Liver (tissue), 9 donors: Measurements from ENCODE around the gene PHLDB2. TPM values are rescaled to one million over a fixed set of nuclear protein-coding genes. Genes with fewer than 3 reads are reported as not detected.

ENCODE experiments used
- DNase-seq: peaks from one replicate; pipeline ENCODE4 v3.0.0-alpha.2; 2017; ENCODE audit warnings: low spot score
- H3K27ac ChIP-seq, 2 donors: one replicate each; pipeline ENCODE4 v1.7.0; 2013; ENCODE audit warnings: inconsistent platforms in 2 of 2, low read length in 2 of 2, control low read depth in 1 of 2, low read depth in 1 of 2, mild to moderate bottlenecking in 1 of 2
- H3K27me3 ChIP-seq, 4 donors: one replicate each; pipeline versions ENCODE4 v1.6.1 to v1.7.0; 2013; ENCODE audit warnings: low read length in 3 of 4, inconsistent platforms in 1 of 4, mild to moderate bottlenecking in 1 of 4, moderate library complexity in 1 of 4; ENCODE audit not compliant: control insufficient read depth in 4 of 4, insufficient read depth in 4 of 4
- H3K36me3 ChIP-seq, 4 donors: one replicate each; pipeline versions ENCODE4 v1.6.1 to v1.7.0; 2013; ENCODE audit warnings: low read length in 3 of 4, mild to moderate bottlenecking in 3 of 4, low read depth in 1 of 4, moderate library complexity in 1 of 4; ENCODE audit not compliant: control insufficient read depth in 4 of 4, insufficient read depth in 3 of 4
- H3K4me1 ChIP-seq, 4 donors: one replicate each; pipeline versions ENCODE4 v1.6.1 to v1.7.0; 2013; ENCODE audit warnings: low read length in 3 of 4, mild to moderate bottlenecking in 3 of 4, moderate library complexity in 1 of 4; ENCODE audit not compliant: control insufficient read depth in 4 of 4, insufficient read depth in 4 of 4
- H3K4me3 ChIP-seq, 3 donors: one replicate each; pipeline versions ENCODE4 v1.6.1 to v1.7.0; 2013; ENCODE audit warnings: low read length in 3 of 3, control low read depth in 1 of 3, low read depth in 1 of 3, mild to moderate bottlenecking in 1 of 3
- H3K9ac ChIP-seq, 2 donors: one replicate each; pipeline ENCODE4 v1.7.0; 2013; ENCODE audit warnings: low read length in 2 of 2, mild to moderate bottlenecking in 2 of 2, moderate library complexity in 2 of 2, control low read depth in 1 of 2, low read depth in 1 of 2
- H3K9me3 ChIP-seq, 4 donors: one replicate each; pipeline versions ENCODE4 v1.6.1 to v1.7.0; 2013; ENCODE audit warnings: low read length in 3 of 4; ENCODE audit not compliant: control insufficient read depth in 4 of 4
- ATF3 ChIP-seq: IDR thresholded peaks from 2 replicates; pipeline ENCODE4 v1.6.1; 2016; ENCODE audit warnings: antibody characterized with exemption
- CTCF ChIP-seq: fragments of 150-350 bp; IDR thresholded peaks from 2 replicates; pipeline ENCODE4 v1.5.1; 2017; ENCODE audit warnings: improper control_type of control experiment, low read depth, low read length; ENCODE audit not compliant: missing input control
- EGR1 ChIP-seq, 2 donors: IDR thresholded peaks; 2 replicates each; pipeline ENCODE4 v1.6.1; 2016 to 2018; ENCODE audit warnings: antibody characterized with exemption in 2 of 2, low read depth in 2 of 2
- FOXA1 ChIP-seq: IDR thresholded peaks from 2 replicates; pipeline ENCODE4 v1.6.1; 2016; ENCODE audit warnings: antibody characterized with exemption
- FOXA2 ChIP-seq: IDR thresholded peaks from 2 replicates; pipeline ENCODE4 v1.6.1; 2016; ENCODE audit warnings: antibody characterized with exemption
- HNF4A ChIP-seq, 2 donors: conservative IDR thresholded peaks; 2 replicates each; pipeline ENCODE4 v1.6.1; 2016; ENCODE audit warnings: antibody characterized with exemption in 2 of 2, mild to moderate bottlenecking in 2 of 2
- JUND ChIP-seq, 2 donors: IDR thresholded peaks; 2 replicates each; pipeline ENCODE4 v1.6.1; 2016; ENCODE audit warnings: antibody characterized with exemption in 2 of 2
- RAD21 ChIP-seq, 2 donors: IDR thresholded peaks; 2 replicates each; pipeline ENCODE4 v1.6.1; 2016; ENCODE audit warnings: antibody characterized with exemption in 2 of 2, mild to moderate bottlenecking in 2 of 2
- REST ChIP-seq: IDR thresholded peaks from 2 replicates; pipeline ENCODE4 v1.6.1; 2016; ENCODE audit warnings: antibody characterized with exemption, mild to moderate bottlenecking
- RXRA ChIP-seq, 2 donors: IDR thresholded peaks; 2 replicates each; pipeline ENCODE4 v1.6.1; 2017 to 2018; ENCODE audit warnings: antibody characterized with exemption in 2 of 2, mild to moderate bottlenecking in 1 of 2
- TAF1 ChIP-seq: conservative IDR thresholded peaks from 2 replicates; pipeline ENCODE4 v1.6.1; 2016; ENCODE audit warnings: antibody characterized with exemption, mild to moderate bottlenecking
- YY1 ChIP-seq: IDR thresholded peaks from 2 replicates; pipeline ENCODE4 v1.6.1; 2016; ENCODE audit warnings: antibody characterized with exemption, mild to moderate bottlenecking
- WGBS: extraction: QIAGEN DNeasy Blood & Tissue Kit; methylation state at CpG from one replicate; pipeline ENCODE4 v1.1.7; 2013; 5-methylcytosine and 5-hydroxymethylcytosine counted together
- polyA plus RNA-seq, 2 donors: library from polyadenylated mRNA; stranded (reverse) in 1 of 2; unstranded in 1 of 2; fragments of 200-250 nt in 1 of 2; fragments of >200 nt in 1 of 2; fragmentation: Nextera tagmentation in 1 of 2; extraction: Ambion mirVana in 1 of 2; gene quantifications; one replicate each; pipeline versions ENCODE4 v1.2.1 to v1.2.3, GENCODE V29; 2013 to 2015
- total RNA-seq, 2 donors: library from RNA; depleted of rRNA; stranded (reverse); fragments of >200 nt; gene quantifications; one replicate each; pipeline ENCODE4 v1.2.3, GENCODE V29; 2014
- donor health status: healthy.
- donor health status: healthy.
- donor health status: healthy.
- donor health status: healthy.
- donor health status: healthy.

The PHLDB2 gene
- total and polyA plus RNA-seq, 4 donors, result 9.7 to 42.9 (median 22.2) TPM

- TF ChIP-seq TAF1, result no peak
- no peak for TF ChIP-seq ATF3
- no peak for TF ChIP-seq FOXA2
- TF ChIP-seq RAD21 (IDR thresholded peaks at IDR 0.05), result no peak
- no peaks in the 10 kb centered on the region for H3K27me3 ChIP-seq
- H3K4me1 ChIP-seq, result peaks cover 0 to 5% (median 0%) of the 10 kb centered on the region in 4 donors
- no peak overlapping the region for H3K4me3 ChIP-seq
- no peak overlapping the region for H3K9ac ChIP-seq
- no peaks in the 10 kb centered on the region for H3K9me3 ChIP-seq
- H3K36me3 ChIP-seq, result peaks cover 0 to 5% (median 2%) of the 10 kb centered on the region in 4 donors
- DNase-seq, result no peak
- H3K27ac ChIP-seq, result no peak overlapping the region
- WGBS, result 96% methylated on average over 3 of the region's 3 CpGs
These were observed 11.6 kb downstream of the PHLDB2 start for GRCh38 chr3:111870620-111871019.

GRCh38 chr3:111871809-111872623 is 13.0 kb downstream of the PHLDB2 start:
- no peak overlapping the region for H3K27ac ChIP-seq
- peaks cover 0 to 5% (median 2%) of the 10 kb centered on the region in 4 donors for H3K36me3 ChIP-seq
- no peaks in the 10 kb centered on the region for H3K27me3 ChIP-seq
- no peaks in the 10 kb centered on the region for H3K4me1 ChIP-seq
- H3K9me3 ChIP-seq, result no peaks in the 10 kb centered on the region
- H3K9ac ChIP-seq, result no peak overlapping the region
- no peak for DNase-seq
- H3K4me3 ChIP-seq, result no peak overlapping the region
- 89% methylated on average over 6 of the region's 6 CpGs for WGBS
- no peak for TF ChIP-seq CTCF
- no peak for TF ChIP-seq RAD21 (IDR thresholded peaks at IDR 0.05)
- no peak for TF ChIP-seq ATF3
- no peak for TF ChIP-seq JUND (IDR thresholded peaks at IDR 0.05)
- no peak for TF ChIP-seq YY1
- no peak for TF ChIP-seq REST
- TF ChIP-seq FOXA1, result no peak
- TF ChIP-seq HNF4A (conservative IDR thresholded peaks at IDR 0.05), result no peak

- peaks cover 0 to 5% (median 2%) of the 10 kb centered on the region in 4 donors for H3K36me3 ChIP-seq
- no peak for DNase-seq
- no peaks in the 10 kb centered on the region for H3K9me3 ChIP-seq
- H3K27me3 ChIP-seq, result no peaks in the 10 kb centered on the region
- 86% methylated on average over 2 of the region's 2 CpGs for WGBS
- no peak overlapping the region for H3K4me3 ChIP-seq
- H3K27ac ChIP-seq, result no peak overlapping the region
- no peak overlapping the region for H3K9ac ChIP-seq
- H3K4me1 ChIP-seq, result no peaks in the 10 kb centered on the region
- TF ChIP-seq TAF1 (no peak), CTCF (no peak), ATF3 (no peak), EGR1 (IDR thresholded peaks at IDR 0.05; ENCODE audit: low read depth in 2 of 2) (no peak), HNF4A (conservative IDR thresholded peaks at IDR 0.05) (no peak), RXRA (IDR thresholded peaks at IDR 0.05) (no peak), REST (no peak)
These were observed 13.9 kb downstream of the PHLDB2 start for GRCh38 chr3:111872979-111873378.
